Measurements from ENCODE around the gene PDE4DIP.
"Not testable (repeated sequence)": the region's sequence is repeated elsewhere in the genome, so short reads cannot be mapped to it uniquely, and the experiment has no call there.

Gene PDE4DIP

GRCh38 chr1:148996449-148997224, 152.4 kb downstream of the PDE4DIP start:
- not testable (repeated sequence) for DNase-seq (ENCODE audit: low read depth); H3K4me3 ChIP-seq (ENCODE audit: control insufficient read depth, low read depth, low read length)

GRCh38 chr1:148997405-148997804, 153.2 kb downstream of the PDE4DIP start:
- not testable (repeated sequence) for DNase-seq (ENCODE audit: low read depth); H3K4me3 ChIP-seq (ENCODE audit: control insufficient read depth, low read depth, low read length)

DNA sequence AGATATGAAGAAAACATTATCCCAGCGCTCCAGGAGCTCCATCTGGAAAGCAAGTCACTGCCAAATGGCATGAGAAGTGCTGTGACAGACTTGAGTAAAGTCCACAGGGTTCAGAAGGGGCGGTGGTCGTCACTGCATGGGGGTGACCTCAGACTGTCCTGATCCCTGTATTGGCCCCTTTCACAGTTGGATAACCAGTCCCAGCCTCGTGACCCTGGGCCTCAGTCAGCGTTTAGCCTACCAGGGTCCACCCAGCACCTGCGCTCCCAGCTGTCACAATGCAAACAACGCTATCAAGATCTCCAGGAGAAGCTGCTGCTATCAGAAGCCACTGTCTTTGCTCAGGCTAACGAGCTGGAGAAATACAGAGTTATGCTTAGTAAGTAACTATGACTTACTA, 158.4 kb downstream of the PDE4DIP start:
- not testable (repeated sequence) for H3K4me3 ChIP-seq (ENCODE audit: control insufficient read depth, low read depth, low read length); DNase-seq (ENCODE audit: low read depth)

DNA sequence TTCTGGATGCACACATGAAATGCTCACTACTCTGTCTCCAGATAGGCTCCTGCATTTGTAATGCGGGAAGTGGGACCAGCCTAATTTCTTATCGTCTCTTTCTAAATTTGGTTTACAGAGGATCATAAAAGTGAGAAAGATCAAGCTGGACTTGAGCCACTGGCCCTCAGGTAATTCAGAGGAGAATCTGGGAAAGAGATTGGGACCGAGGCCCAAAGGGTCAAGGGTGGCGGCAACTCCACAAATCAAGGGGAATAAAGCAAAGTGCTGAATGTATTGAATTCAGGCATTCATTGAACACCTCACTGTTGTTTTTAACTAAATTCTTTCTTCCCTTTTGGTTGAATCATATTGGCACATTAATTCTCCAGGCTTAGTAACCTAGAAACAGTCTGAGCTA, 164.1 kb downstream of the PDE4DIP start:
- DNase-seq (ENCODE audit: low read depth); H3K4me3 ChIP-seq (ENCODE audit: control insufficient read depth, low read depth, low read length): not testable (repeated sequence)

- H3K4me3 ChIP-seq (ENCODE audit: control insufficient read depth, low read depth, low read length); DNase-seq (ENCODE audit: low read depth): not testable (repeated sequence)
Measured at GRCh38 chr1:149008769-149009168, 164.5 kb downstream of the PDE4DIP start.

DNA sequence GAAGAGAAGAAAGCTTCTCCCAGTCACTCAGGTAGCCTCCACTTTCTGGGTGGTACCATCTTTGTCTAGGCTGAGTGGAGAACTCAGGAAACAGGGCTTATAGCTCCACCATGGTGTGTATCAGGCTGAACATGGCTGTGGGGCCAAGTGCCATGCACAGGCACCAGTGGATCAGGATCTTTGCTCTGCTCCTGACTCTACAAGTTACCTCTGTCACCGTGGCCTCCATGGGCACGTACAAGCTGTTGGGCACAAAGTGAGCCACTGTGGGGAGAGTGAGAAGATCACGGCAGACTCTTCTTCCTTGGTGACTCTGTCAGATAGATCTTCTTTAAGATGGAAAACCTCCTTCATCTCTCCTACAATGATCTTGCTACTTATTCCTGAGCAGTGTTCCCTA, 165.5 kb downstream of the PDE4DIP start:
- H3K4me3 ChIP-seq (ENCODE audit: control insufficient read depth, low read depth, low read length); DNase-seq (ENCODE audit: low read depth): not testable (repeated sequence)

- not testable (repeated sequence) for DNase-seq (ENCODE audit: low read depth); H3K4me3 ChIP-seq (ENCODE audit: control insufficient read depth, low read depth, low read length)
Measured at GRCh38 chr1:149012599-149012998, 168.4 kb downstream of the PDE4DIP start.

DNA sequence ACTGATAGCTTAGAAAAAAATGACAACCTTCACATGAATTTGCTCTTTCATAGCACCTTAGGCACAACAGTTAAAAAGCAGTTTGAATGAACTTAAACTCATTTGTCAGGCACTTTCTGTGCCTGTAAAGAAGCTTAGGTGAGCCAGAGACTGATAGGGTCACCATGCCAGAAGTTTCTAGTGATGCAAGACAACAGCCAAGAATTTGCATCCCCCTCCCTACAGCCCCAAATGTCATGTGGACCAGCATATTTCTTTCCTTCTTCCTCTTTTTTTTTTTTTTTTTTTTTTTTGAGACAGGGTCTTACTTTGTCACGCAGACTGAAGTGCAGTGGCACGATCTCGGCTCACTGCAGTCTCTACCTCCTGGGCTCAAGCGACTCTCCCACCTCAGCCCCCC, 169.3 kb downstream of the PDE4DIP start:
- not testable (repeated sequence) for DNase-seq (ENCODE audit: low read depth); H3K4me3 ChIP-seq (ENCODE audit: control insufficient read depth, low read depth, low read length)

DNA sequence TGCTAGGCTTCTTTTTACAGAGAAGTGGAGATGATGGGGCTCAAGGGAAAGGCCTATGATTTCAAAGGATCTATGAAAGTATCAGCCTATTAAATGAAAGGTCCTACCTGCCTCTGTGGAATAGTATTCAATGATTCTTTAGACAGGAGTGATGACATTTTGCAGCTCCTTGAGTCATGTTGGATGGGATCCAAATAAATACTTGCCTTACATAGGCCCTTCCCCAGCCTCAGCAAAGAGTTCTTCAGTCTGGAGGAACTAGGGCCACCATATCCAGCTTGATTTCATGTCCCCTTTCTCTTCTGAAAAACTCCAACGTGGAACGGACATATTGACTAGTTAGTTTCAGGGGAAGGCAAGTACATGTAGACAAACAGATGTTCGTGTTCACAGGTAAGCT, 171.3 kb downstream of the PDE4DIP start:
- H3K4me3 ChIP-seq (ENCODE audit: control insufficient read depth, low read depth, low read length); DNase-seq (ENCODE audit: low read depth): not testable (repeated sequence)

DNA sequence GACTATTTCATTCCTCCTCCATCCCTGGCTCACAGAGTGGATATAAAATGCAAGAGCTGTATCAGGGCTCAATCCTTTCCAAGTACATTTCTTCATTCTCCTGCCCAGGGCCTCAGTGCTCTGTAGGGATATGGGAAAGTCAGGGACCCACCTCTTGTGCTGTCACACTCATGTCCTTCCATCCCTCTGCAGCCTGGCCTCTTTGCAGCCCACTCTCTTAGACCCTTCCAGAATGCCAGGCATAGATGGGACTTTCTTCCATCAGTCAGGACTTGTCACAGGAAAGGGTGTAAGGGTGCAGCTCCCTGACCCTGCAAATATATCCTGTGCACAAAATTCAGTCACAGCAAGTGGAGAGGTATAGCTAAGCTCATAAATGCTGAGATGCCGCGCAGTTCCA, 172.4 kb downstream of the PDE4DIP start:
- H3K4me3 ChIP-seq (ENCODE audit: control insufficient read depth, low read depth, low read length); DNase-seq (ENCODE audit: low read depth): not testable (repeated sequence)

DNA sequence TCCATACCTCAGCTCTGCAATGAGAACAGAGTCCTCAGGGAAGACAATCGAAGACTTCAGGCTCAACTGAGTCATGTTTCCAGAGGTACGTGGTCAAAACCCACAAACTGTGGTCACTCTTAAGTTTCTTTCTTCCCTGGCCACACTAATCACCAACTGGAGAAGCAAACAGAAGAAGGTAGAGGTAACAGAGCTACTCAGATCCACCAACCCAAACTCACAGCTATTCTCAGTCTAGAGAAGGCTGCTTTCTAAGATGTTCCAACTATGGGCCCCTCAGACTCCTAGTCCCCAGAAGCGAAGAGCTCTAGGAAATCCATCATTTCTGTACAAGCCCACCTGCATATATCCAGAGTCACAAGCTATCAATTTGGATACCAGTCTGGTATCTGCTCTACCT, 174.3 kb downstream of the PDE4DIP start:
- DNase-seq (ENCODE audit: low read depth); H3K4me3 ChIP-seq (ENCODE audit: control insufficient read depth, low read depth, low read length): not testable (repeated sequence)

DNA sequence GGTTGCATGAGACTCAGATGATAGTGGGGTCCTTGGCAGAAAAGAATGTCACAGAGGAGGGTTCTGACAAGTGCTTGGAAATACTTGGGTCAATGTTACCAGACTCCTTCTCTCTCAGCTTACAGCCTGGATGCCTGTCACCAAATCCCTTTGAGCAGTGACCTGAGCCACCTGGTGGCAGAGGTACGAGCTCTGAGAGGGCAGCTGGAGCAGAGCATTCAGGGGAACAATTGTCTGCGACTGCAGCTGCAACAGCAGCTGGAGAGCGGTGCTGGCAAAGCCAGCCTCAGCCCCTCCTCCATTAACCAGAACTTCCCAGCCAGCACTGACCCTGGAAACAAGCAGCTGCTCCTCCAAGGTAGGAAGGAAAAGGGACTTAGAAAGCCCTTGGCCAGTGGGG, 180.1 kb downstream of the PDE4DIP start:
- not testable (repeated sequence) for H3K4me3 ChIP-seq (ENCODE audit: control insufficient read depth, low read depth, low read length); DNase-seq (ENCODE audit: low read depth)

DNA sequence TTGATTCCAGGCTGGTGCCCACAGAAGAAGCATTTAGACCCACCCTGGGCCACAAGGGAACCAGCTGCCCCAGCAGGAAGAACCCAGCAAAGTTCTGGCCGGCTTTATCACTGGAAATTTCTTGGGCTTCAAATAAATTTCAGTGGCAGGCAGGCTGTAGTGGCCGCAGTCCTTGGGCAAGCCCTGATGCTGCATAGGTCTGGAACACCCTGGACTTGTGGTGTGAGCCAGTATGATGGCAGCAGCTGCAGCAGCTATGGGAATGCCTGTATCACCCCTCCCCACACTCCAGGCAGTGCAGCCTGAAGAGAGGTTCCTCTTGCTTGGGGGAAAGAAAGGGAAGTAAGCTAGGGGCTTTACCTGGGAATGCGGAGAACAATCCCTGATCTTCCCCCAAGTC, 189.7 kb downstream of the PDE4DIP start:
- not testable (repeated sequence) for DNase-seq (ENCODE audit: low read depth); H3K4me3 ChIP-seq (ENCODE audit: control insufficient read depth, low read depth, low read length)

DNA sequence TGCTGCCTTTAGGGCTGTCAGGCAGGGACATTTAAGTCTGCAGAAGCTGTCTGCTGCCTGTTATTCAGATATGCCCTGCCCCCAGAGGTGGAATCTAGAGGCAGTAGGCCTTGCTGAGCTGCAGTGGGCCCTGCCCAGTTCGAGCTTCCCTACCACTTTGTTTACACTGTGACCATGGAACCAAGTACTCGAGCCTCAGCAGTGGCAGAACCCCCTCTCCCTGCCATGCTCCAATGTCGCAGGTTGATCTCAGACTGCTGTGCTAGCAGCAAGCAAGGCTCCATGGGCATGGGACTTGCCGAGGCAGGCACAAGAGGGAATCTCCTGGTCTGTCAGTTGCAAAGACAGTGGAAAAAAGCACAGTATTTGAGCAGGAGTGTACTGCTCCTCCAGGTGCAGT, 198.8 kb downstream of the PDE4DIP start:
- not testable (repeated sequence) for DNase-seq (ENCODE audit: low read depth); H3K4me3 ChIP-seq (ENCODE audit: control insufficient read depth, low read depth, low read length)

- not testable (repeated sequence) for DNase-seq (ENCODE audit: low read depth); H3K4me3 ChIP-seq (ENCODE audit: control insufficient read depth, low read depth, low read length)
Measured at GRCh38 chr1:149064611-149065010, 220.4 kb downstream of the PDE4DIP start.

DNA sequence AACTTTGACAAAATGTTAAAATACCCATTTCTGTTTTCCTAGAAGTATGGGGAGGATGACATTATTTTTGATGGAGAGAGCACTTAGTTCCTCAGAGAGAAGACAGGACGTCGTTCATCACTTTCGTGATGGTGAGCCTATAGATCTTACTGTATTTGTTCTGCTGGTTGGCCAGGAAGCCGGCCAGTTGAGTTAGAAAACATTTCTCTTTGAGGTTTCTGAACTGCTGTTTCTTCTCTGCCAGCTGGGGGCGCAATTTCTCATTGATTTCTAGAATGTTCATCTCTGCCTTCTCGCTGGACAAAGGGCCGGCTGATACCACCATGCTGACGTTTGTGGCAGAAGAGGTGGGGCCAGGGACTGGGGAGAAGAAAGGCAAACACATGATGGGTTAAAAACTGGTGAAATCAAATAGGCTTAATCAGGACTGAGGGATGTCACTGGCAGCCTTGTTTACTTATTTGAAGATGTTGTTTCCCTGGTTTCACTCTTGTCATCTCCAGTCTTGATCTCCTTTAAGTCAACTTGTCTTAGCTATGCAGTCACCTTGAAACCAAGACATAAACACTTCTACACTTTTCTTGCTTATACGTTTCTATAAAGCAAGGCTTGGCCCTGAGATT, 231.4 kb downstream of the PDE4DIP start:
- not testable (repeated sequence) for H3K4me3 ChIP-seq (ENCODE audit: control insufficient read depth, low read depth, low read length); DNase-seq (ENCODE audit: low read depth)
